Stimulated activated CD4-positive, alpha-beta T cell treated with anti-CD3 and anti-CD28 coated beads, Interleukin-2, amount 100 ng/mL, for 24 hours (primary cell): ENCODE data around the gene SLIT3.
A peak's percentile ranks its signal among the peaks of the same experiment; 100 is the strongest.

Source experiments
- DNase-seq, 2 donors: peaks; one replicate each; pipeline ENCODE4 v3.0.0-alpha.2; 2020

The SLIT3 gene

DNA sequence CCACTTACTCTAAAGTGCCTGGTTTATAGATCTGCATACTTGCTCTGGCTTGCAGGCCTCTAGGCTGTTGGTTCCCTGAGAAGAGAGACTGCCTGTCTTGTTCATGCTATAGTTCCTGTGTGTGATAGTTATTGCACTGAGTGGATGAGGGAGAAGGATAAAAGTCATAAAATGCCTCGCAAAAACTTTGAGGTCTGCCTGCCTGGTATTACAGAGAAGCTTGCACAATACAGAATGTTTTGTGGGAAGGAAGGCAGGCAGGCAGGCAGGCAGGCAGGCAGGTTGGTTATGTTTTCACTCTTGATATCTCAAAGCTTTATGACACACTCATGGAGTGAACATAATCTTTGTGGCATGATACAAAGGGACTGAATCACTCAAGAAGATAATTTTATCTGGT lies 287.1 kb downstream of the SLIT3 start:
- DNase-seq: no peak

GRCh38 chr5:169013208-169013728 lies 287.7 kb downstream of the SLIT3 start:
- DNase-seq: no peak

- no peak for DNase-seq
These were observed 288.5 kb downstream of the SLIT3 start for GRCh38 chr5:169012450-169012849.

GRCh38 chr5:169011451-169011850 lies 289.5 kb downstream of the SLIT3 start:
- no peak for DNase-seq

GRCh38 chr5:169011009-169011408 lies 289.9 kb downstream of the SLIT3 start:
- no peak for DNase-seq

DNA sequence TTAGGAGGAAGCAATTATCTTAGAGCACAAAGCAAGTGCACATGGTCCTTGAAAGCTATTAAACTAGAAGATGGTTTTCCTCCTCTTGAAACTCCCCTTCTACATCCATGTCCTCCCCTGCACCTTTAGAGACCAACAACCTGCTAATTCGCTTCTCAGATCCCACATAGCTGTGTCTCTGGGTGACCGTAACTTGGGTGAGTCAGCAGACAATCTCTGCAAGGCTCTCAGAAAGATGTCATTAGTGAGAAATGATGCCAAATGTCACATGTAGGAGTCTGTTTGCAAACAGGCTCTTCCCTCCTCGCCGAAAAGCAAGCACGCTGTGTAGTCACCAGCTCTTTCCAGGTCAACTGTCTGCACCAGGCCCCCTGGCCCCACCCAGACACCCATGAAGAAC lies 291.8 kb downstream of the SLIT3 start:
- DNase-seq: no peak

DNA sequence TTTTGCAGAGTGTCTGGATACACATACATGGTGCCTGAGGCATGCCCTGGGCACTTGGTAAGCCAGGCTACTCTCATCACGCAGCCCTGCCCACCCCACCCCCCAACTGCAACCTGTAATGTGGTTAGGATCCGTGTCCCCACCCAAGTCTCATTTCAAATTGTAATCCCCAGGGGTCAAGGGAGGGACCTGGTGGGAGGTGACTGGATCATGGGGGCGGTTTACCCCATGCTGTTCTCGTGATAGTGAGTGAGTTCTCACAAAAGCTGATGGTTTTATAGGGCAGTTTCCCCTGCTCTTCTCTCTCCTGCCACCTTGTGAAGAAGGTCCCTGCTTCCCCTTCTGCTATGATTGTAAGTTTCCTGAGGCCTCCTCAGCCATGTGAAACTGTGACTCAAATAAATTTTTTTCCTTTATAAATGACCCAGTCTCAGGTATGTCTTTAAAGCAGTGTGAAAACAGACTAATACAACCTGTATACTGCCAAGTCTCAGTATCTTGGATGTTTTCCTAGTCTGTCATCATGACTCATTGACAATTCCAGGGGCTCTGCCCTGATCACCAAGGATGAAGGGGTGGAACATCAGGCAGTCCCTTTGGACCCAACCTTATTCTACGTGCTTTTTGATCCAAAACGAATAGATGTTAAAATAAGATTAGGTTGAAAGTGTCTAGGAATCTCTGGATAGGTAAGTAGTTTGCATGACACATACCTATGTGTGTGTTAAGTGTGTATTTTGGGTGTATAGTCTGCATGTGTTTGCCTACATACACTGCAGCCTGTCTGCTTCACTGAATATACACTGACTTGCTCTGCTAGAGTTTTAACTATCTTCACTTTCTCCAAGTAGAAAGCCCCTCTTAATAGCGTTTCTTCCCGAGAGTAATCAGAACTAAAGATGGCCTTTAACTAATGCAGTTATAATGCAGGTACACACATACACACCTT lies 293.8 kb downstream of the SLIT3 start:
- no peak for DNase-seq

DNA sequence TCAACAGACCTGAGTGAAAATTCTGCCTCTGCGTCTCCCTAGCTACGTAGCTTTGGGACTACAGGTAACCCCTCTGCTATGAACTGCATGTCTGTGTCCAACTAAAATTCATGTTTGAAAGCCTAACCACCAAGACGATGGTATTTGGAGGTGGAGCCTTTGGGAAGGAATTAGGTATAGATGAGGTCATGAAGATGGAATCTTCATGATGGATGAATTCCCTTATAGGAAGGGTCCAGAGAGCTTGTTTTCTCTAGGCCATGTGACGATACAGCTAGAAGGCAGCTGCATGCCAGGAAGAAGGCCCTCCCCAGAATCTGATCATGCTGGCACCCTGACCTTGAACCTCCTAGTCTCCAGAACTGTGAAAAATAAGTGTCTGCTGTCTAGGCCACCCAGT lies 296.4 kb downstream of the SLIT3 start:
- no peak for DNase-seq

DNA sequence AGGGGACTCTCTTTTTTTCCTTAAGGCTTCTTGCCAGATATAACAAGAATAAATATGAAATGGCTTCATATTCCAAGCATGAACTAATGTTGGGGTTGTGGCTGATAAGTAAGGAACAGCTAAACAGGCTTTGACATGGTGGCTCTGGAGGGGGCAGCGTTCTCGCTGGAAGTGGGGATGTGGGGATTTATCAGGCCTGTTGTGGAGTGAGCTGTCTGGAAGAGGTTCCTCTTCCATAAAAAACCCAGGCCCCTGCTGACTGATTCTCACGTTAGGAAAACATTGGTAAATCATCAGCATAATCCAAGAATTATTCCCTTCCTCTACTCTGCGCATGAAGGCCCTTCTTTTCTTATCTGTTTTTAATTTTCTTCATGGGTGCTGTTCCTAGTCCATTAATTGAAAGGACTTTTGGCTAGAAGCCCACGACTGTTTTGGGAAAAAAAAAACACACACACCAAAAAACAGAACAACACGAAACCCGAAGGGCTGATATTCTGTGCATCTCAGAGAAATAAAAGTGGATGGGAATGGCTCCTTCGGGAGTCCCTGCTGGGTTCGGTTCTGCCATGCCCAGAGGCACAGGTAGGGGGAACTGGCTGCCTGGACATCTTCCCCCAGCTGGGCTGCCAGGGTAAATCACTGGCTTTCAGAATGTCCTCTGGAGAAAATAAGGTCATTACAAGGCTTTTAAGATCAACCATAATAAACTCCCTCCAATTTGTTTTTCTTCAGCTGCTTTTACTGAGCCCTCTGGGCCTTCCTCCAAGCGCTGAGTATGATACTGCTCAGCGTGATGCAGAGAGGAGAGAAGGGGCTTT lies 297.0 kb downstream of the SLIT3 start:
- DNase-seq: no peak

DNA sequence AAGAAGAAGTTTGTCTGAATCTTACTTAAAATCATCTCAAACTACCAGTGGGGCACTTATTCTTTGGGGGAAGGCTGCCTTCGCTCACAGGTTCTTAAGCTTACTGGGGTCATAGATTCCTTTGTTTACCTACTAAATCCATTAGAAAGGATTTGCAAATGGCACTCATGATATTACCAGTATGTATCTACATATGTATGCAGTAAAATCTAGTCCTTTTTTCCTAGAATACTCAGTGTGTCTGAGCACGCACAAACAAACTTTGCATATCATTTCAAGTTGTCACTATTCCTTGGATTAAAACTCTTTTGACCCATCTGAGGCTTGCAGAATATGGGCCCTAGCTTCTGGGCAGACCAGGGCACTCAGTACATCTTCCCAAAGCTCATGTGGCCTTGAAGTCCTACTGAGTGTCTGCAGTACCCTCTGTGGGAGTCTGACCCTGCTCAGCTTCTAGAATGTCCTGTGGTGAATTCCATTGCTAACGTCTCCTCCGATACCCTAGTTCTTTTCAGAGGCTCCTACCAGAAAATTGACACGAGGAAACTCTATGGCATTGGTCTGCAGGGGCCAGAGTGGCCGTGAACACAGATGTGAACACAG lies 297.9 kb downstream of the SLIT3 start:
- DNase-seq: no peak

DNA sequence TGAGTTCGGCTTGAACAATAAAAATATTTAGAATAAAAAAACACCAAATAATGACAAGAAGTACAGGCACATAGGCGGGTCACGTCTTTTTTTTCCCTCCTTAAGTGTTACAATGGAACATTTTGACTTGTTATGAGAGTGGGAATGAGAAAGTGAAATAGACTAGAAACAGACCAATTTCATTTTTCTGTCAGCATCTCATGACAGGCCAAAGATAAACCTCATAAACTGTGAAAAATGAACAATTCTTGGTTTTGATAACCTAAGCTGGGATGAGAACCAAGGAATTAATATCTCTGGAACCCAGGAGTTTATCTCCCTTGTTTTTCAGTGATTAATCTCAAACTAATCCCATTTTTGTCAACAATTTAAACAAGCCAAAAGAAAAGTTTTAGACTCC lies 299.5 kb downstream of the SLIT3 start:
- DNase-seq: no peak

DNA sequence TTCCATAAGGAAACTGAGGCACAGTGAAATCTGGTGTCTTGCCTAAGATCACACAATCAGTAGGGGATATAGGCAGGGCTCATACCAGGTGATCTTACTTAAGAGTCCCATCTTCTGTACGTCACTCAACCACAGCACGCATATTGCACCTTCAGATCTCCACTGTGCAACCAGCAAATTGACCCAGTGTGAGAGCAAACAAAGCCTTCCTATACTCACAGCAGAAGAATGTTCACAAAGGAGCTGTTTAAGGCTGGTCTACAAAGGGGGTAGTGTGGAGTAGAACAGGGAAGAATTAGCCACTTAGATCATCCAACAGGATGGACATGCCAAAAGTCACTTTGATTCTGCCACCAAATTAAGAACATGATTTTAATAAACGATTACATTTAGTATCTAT lies 305.9 kb downstream of the SLIT3 start:
- no peak for DNase-seq

DNA sequence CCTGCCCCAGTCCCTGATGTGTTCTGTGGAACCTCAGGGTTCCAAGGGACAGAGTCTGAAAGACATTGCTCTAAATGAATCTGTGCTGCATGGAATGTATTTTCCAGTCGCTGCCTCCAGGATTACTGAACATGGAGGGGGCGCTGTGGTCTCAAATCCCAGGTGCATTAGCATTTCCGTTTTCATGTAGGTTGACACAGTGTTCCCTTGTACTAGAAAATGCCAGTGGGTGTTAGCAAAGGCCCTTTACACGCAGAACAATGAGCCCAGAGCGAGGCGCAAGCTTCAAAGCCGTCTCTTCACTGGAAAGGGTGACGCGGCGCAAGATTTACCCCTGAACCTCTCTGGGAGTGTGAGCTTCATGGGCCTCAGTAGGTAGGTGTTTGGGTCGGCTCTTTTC lies 308.3 kb downstream of the SLIT3 start:
- DNase-seq: no peak

DNA sequence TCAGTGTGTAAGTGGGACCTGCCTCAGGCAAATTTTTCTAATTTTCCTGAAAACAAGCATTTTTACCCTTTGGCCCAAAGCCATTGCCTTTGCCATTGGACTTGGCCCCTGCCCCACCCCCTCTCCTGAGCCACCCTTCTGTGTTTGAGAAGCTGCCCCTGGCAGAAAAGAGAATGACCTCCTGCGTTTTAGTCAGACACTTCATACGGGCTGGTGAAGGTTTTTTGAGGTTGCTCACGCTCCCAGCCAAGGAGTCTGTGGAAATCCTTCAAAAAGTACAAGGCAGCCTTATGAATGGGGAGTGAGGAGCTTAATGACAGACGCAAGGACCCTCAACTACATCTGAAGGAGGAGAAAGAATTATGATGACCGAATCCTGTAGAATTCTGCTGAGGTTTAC lies 308.9 kb downstream of the SLIT3 start:
- DNase-seq: no peak

DNA sequence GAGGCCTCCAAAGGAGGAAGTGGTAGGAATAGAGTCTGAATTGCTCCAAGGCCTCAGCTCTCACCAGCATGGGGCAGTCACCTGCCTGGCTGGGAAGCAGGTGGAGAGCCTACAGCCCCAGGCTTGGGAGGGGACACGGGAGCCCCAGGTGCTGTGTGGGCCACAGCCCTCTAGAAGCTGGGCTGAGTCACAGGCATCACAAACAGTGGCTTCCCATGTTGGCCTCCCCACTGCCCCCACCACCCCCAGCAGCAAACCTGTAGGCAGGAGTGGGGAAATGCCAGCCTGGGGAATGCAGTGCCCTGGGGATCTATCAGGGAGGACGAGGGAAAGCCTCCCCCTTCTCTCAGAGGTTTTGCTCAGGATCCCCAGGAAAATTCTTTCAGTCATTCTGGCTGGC lies 309.6 kb downstream of the SLIT3 start:
- no peak for DNase-seq

GRCh38 chr5:168990679-168991078 lies 310.3 kb downstream of the SLIT3 start:
- DNase-seq: no peak

DNA sequence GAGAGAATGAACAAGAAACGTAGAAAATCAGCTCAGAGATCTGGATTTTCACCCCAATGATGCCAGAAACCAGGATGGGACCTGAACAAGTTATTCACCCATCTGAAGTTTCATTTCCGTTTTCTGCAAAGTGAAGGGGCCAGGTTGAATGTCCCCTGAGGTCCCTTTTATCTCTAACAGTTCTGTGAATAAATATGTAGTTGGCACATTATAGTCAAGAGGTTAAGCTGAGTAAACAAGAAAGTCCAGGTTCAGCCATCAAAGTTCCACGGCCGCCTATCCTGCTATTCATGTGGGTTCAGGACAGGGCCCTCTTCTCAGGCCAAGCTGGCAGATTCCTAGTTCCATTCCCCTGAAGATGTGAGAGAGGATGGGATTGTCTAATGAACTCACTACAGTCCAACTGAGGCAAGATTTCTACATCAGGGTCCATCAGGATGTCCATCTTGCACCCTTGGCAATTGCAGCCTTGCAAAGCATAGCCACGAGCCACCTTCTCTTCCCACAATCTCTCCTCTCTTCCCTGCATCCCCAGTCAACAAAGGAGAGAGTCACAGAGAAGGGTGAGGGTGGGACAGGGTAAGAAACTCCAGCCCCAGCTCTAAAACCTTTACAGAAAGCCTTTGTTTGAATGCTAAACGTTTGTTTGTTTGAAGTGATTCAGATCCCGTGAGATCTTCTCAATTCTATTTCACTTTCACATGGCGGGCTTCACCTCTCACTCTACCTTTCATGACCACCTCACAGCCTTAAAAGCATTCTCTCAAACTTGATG lies 311.0 kb downstream of the SLIT3 start:
- DNase-seq: no peak

DNA sequence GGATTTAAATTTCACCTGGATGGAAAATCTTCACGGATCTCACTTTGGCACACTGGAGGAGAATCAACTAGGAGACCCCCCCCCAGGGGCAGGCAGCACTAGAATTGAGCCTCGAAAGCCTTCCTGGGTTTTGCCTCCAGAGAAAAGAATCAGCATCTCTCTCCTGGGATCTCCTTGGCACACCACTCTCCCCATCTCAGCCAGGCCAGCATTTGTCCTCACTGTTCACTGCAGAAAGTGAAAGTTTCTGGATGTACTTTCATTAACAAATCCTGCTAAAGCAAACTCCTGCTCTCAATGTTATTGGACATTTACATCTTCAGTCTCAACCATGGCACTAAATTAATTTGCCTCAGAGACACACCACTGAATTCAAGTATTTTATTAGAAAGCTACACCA lies 312.2 kb downstream of the SLIT3 start:
- DNase-seq: no peak

DNA sequence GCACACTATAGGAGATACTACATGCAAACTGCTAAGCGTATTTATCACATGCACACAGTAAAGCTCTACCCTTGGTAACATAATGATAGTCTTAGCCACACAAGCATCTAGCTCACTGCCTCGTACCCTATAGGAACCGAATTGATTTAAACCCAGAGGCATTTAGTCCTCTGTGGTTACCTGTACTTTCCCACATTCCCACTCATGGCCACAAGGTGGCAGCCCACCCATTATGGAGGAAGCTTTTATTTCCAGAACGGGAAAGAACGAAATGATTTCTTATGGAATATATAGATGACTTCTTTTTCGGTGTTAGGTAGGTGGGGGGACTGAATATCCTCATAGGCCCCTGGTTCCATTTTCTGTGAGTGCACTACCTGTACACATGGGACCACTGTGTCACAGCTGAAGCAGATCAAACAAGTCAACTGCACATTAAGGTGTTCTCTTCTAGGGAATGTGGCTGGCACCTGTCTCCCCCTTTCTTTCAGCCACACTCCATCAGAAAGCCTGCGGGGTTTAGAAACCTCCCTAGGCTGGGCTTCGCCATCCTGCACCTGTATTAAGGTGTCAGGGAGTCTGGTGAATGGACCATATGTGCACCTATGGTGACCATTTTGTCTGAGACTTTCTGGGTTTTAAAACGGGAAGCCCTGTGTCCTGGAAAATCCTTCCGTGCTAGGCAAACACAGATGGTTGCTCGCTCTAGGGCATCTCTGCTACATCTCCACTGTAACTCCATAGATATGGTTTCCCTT lies 313.2 kb downstream of the SLIT3 start:
- DNase-seq: peak; percentile 61 to 76

DNA sequence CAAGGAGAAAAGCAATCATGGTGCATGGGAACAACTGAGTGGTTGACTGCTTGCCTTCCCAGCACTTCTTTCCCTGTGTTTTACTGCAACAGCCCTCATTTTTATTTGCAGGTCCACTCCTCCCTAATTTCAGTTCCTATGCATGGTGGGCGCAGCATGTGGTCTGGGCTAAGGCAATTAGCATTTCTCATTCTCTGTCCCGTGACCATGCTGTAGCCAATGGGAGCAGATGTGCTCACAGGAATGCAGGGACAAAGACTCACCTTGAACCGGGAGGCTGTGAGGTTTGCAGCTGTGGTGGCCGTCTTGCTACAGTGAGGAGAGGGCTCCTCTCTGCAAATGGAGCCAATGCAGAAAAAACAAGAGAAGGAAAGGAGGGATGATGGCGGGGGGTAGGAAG lies 315.5 kb downstream of the SLIT3 start:
- DNase-seq: no peak

DNA sequence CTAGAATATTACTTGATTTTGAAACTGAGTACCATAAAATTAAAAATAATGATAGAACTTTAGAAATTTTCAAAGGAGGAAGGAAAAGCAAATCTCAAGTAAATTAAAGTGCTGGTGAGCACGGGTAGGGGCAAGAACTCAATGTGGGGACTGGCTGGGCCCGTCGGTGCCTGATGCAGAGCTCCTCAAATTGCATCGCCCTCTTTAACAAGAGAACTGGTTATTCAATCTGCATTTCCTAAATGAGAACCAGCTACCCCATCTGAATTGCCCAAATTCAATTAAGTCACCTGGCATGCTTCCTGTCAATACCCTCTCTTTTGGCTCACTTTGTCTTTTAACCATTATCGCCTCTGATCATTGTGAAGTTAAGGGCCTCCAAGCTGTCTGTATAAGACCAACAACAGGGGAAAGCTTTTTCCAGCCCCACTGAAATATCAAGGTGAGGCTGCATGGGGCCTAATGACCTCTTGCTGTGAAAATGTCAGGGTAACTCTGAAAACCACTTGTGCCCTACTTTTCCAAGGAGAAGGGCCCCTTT lies 316.7 kb downstream of the SLIT3 start:
- DNase-seq: no peak

GRCh38 chr5:168979135-168979534 lies 321.8 kb downstream of the SLIT3 start:
- no peak for DNase-seq
